Measurements from ENCODE around the gene STK32B.

- TF ChIP-seq, protein P1, sequence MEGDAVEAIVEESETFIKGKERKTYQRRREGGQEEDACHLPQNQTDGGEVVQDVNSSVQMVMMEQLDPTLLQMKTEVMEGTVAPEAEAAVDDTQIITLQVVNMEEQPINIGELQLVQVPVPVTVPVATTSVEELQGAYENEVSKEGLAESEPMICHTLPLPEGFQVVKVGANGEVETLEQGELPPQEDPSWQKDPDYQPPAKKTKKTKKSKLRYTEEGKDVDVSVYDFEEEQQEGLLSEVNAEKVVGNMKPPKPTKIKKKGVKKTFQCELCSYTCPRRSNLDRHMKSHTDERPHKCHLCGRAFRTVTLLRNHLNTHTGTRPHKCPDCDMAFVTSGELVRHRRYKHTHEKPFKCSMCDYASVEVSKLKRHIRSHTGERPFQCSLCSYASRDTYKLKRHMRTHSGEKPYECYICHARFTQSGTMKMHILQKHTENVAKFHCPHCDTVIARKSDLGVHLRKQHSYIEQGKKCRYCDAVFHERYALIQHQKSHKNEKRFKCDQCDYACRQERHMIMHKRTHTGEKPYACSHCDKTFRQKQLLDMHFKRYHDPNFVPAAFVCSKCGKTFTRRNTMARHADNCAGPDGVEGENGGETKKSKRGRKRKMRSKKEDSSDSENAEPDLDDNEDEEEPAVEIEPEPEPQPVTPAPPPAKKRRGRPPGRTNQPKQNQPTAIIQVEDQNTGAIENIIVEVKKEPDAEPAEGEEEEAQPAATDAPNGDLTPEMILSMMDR (IDR thresholded peaks at IDR 0.05; ENCODE audit: extremely low read depth in 1 of 2, insufficient read depth in 1 of 2, low read depth in 1 of 2, low read length in 2 of 2) = no peak
- TF ChIP-seq POLR2A (IDR thresholded peaks at IDR 0.05; ENCODE audit: low read depth, low read length) (no peak), EZH2 (IDR thresholded peaks at IDR 0.05; ENCODE audit: borderline replicate concordance, low read depth, low read length, severe bottlenecking) (no peak), JUN (IDR thresholded peaks at IDR 0.05; ENCODE audit: borderline replicate concordance, insufficient read depth, insufficient read length, low read depth) (no peak), MYC (IDR thresholded peaks at IDR 0.05; ENCODE audit: low read depth, low read length) (no peak), GATA2 (IDR thresholded peaks at IDR 0.05; ENCODE audit: insufficient read depth, insufficient read length, low read depth, low read length) (no peak), POLR2AphosphoS5 (IDR thresholded peaks at IDR 0.05; ENCODE audit: insufficient read depth, low read depth, low read length) (no peak), FOS (IDR thresholded peaks at IDR 0.05; ENCODE audit: borderline replicate concordance, insufficient read depth, low read length) (no peak)
- TF ChIP-seq, protein P2, sequence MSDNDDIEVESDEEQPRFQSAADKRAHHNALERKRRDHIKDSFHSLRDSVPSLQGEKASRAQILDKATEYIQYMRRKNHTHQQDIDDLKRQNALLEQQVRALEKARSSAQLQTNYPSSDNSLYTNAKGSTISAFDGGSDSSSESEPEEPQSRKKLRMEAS (IDR thresholded peaks at IDR 0.05; ENCODE audit: insufficient read depth, insufficient read length) = no peak
These were observed 334.5 kb downstream of the STK32B start for GRCh38 chr4:5385741-5386311.

Measured in endothelial cell of umbilical vein (primary cell).